ENCODE data around the gene CTTNBP2. TPM values are rescaled to one million over a fixed set of nuclear protein-coding genes. Genes with fewer than 3 reads are reported as not detected.

CTTNBP2 gene
- total RNA-seq, 6 experiments from 2014 or later: not detected

GRCh38 chr7:117892821-117893220 lies 19.6 kb upstream of the CTTNBP2 start:
- no peaks in the 10 kb centered on the region for H3K4me1 Mint-ChIP-seq (ENCODE audit: low read depth)
- H3K4me3 Mint-ChIP-seq: no peak overlapping the region
- H3K9me3 Mint-ChIP-seq: peaks cover 20% of the 10 kb centered on the region
- DNase-seq: no peak
- no peaks in the 10 kb centered on the region; the same call in 1 of the 2 replicates for H3K27me3 Mint-ChIP-seq (ENCODE audit: insufficient read depth)
- H3K27ac Mint-ChIP-seq: no peak overlapping the region
- TF ChIP-seq CTCF (IDR thresholded peaks at IDR 0.05): no peak
- no peaks in the 10 kb centered on the region for H3K36me3 Mint-ChIP-seq (ENCODE audit: low read depth)

- H3K36me3 Mint-ChIP-seq (ENCODE audit: low read depth): no peaks in the 10 kb centered on the region
- no peaks in the 10 kb centered on the region; the same call in 1 of the 2 replicates for H3K27me3 Mint-ChIP-seq (ENCODE audit: insufficient read depth)
- no peak for DNase-seq
- no peaks in the 10 kb centered on the region for H3K4me1 Mint-ChIP-seq (ENCODE audit: low read depth)
- peaks cover 16% of the 10 kb centered on the region for H3K9me3 Mint-ChIP-seq
- no peak for TF ChIP-seq CTCF (IDR thresholded peaks at IDR 0.05)
- H3K27ac Mint-ChIP-seq: no peak overlapping the region
- H3K4me3 Mint-ChIP-seq: no peak overlapping the region
Observed at GRCh38 chr7:117889611-117890010, 16.4 kb upstream of the CTTNBP2 start.

- DNase-seq: no peak
- H3K36me3 Mint-ChIP-seq (ENCODE audit: low read depth): no peaks in the 10 kb centered on the region
- H3K27me3 Mint-ChIP-seq (ENCODE audit: insufficient read depth): no peaks in the 10 kb centered on the region
- TF ChIP-seq CTCF (IDR thresholded peaks at IDR 0.05): no peak
- H3K27ac Mint-ChIP-seq: no peak overlapping the region
- no peaks in the 10 kb centered on the region for H3K4me1 Mint-ChIP-seq (ENCODE audit: low read depth)
- no peak overlapping the region for H3K4me3 Mint-ChIP-seq
- H3K9me3 Mint-ChIP-seq: peaks cover 13% of the 10 kb centered on the region
Observed at GRCh38 chr7:117888627-117889026, 15.4 kb upstream of the CTTNBP2 start.

- H3K36me3 Mint-ChIP-seq (ENCODE audit: low read depth): no peaks in the 10 kb centered on the region
- no peak overlapping the region for H3K27ac Mint-ChIP-seq
- H3K9me3 Mint-ChIP-seq: no peaks in the 10 kb centered on the region; the same call in 1 of the 2 replicates
- no peak overlapping the region for H3K4me3 Mint-ChIP-seq
- no peak for TF ChIP-seq CTCF (IDR thresholded peaks at IDR 0.05)
- DNase-seq: no peak
- no peaks in the 10 kb centered on the region for H3K27me3 Mint-ChIP-seq (ENCODE audit: insufficient read depth)
- H3K4me1 Mint-ChIP-seq (ENCODE audit: low read depth): no peaks in the 10 kb centered on the region
Observed at GRCh38 chr7:117882594-117882993, 9.4 kb upstream of the CTTNBP2 start.

GRCh38 chr7:117876761-117877160 lies 3.5 kb upstream of the CTTNBP2 start:
- Mint-ChIP-seq H3K4me3 (no peak overlapping the region), H3K36me3 (ENCODE audit: low read depth) (no peaks in the 10 kb centered on the region)

More at GRCh38 chr7:117876761-117877160, 3.5 kb upstream of the CTTNBP2 start:
- no peaks in the 10 kb centered on the region for H3K9me3 Mint-ChIP-seq
- no peak for TF ChIP-seq CTCF (IDR thresholded peaks at IDR 0.05)
- H3K27me3 Mint-ChIP-seq (ENCODE audit: insufficient read depth): peaks cover 8% of the 10 kb centered on the region
- H3K27ac Mint-ChIP-seq: no peak overlapping the region
- H3K4me1 Mint-ChIP-seq (ENCODE audit: low read depth): no peaks in the 10 kb centered on the region
- DNase-seq: no peak
